Osteoblast (primary cell): ENCODE results near the gene MYLK4. TPM values are rescaled to one million over a fixed set of nuclear protein-coding genes. Genes with fewer than 3 reads are reported as not detected.

Source experiments
- DNase-seq: peaks from one replicate; pipeline ENCODE4 v3.0.0; 2011; ENCODE audit warnings: low spot score, mixed read lengths; ENCODE audit not compliant: insufficient read length; ENCODE audit errors: missing footprints
- H2AFZ ChIP-seq: 2 replicates; pipeline ENCODE4 v1.6.0; 2011; ENCODE audit warnings: mild to moderate bottlenecking, low read length
- H3K27ac ChIP-seq: 2 replicates; pipeline ENCODE4 v1.5.1; 2011; ENCODE audit warnings: mild to moderate bottlenecking, low read depth, low read length, moderate library complexity
- H3K27me3 ChIP-seq: 2 replicates; pipeline ENCODE4 v1.6.0; 2012; ENCODE audit warnings: mild to moderate bottlenecking, control low read depth, inconsistent platforms, low read length, moderate library complexity; ENCODE audit not compliant: insufficient read depth
- H3K36me3 ChIP-seq: 2 replicates; pipeline ENCODE4 v1.5.1; 2011; ENCODE audit warnings: mild to moderate bottlenecking, low read length, control low read depth, moderate library complexity; ENCODE audit not compliant: insufficient read depth
- H3K4me1 ChIP-seq: 2 replicates; pipeline ENCODE4 v1.5.1; 2011; ENCODE audit warnings: mild to moderate bottlenecking, low read length, control low read depth, moderate library complexity; ENCODE audit not compliant: insufficient read depth
- H3K4me2 ChIP-seq: 2 replicates; pipeline ENCODE4 v1.6.0; 2011; ENCODE audit warnings: mild to moderate bottlenecking, low read length; ENCODE audit not compliant: insufficient read depth
- H3K4me3 ChIP-seq: fragments of 200-600 bp; sonication (generic); 3 replicates; pipeline ENCODE4 v1.5.1; 2012; ENCODE audit warnings: mild to moderate bottlenecking, low read length, inconsistent platforms; ENCODE audit not compliant: insufficient read depth
- H3K79me2 ChIP-seq: 2 replicates; pipeline ENCODE4 v1.6.0; 2012; ENCODE audit warnings: mild to moderate bottlenecking, low read length, control low read depth, inconsistent platforms; ENCODE audit not compliant: insufficient read depth
- H3K9me3 ChIP-seq: 2 replicates; pipeline ENCODE4 v1.5.1; 2011; ENCODE audit warnings: low read depth, low read length, control low read depth
- H4K20me1 ChIP-seq: 2 replicates; pipeline ENCODE4 v1.6.0; 2012; ENCODE audit warnings: mild to moderate bottlenecking, low read length, control low read depth; ENCODE audit not compliant: insufficient read depth
- total RNA-seq: library from RNA; depleted of rRNA; stranded (reverse); fragments of >200 nt; gene quantifications from 2 replicates; pipeline ENCODE4 v1.2.3, GENCODE V29; 2012
- TF ChIP-seq, protein P1 (sequence below): IDR thresholded peaks from 2 replicates; pipeline ENCODE4 v1.5.1; 2011; ENCODE audit warnings: mild to moderate bottlenecking, low read depth, low read length, moderate library complexity; ENCODE audit errors: extremely low read depth

Gene MYLK4
- total RNA-seq, 1 donor: 0.36 TPM

DNA sequence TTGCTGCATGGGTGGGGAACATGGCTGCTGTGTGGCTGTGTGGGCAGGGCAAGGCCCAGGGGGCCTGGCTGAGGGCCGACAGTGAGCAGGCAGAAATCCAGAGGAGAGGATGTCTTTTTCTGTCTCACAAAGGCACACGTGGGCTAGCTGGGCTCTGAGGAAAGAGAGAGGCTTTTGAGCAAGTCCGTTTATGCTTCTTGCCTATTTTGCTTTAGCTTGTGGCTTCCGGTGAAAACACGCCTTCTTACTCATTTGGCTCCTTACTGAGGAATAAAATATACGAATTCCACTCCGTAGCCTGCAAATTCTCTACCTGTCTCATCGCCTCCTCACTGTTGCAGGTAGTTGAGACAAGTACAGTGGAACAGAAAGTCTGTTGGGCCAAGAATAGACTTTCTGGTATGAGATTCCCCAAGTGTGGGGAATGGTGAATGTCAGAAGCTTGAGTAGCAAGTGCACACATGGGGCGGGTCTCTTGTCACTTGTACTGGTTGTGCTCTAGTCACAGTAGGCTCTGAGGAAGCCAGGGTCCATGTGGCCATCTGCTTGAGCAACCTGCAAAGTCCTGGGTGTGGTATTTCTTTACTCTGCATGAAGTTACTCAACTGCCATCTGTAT lies 42.9 kb upstream of the MYLK4 start:
- no peak for DNase-seq
- H3K79me2 ChIP-seq: no peaks in the 10 kb centered on the region
- H3K9me3 ChIP-seq: no peaks in the 10 kb centered on the region
- no peak overlapping the region for H3K4me3 ChIP-seq
- H3K4me2 ChIP-seq: no peak overlapping the region
- no peak overlapping the region for H2AFZ ChIP-seq
- H4K20me1 ChIP-seq: no peaks in the 10 kb centered on the region
- TF ChIP-seq, protein P1, sequence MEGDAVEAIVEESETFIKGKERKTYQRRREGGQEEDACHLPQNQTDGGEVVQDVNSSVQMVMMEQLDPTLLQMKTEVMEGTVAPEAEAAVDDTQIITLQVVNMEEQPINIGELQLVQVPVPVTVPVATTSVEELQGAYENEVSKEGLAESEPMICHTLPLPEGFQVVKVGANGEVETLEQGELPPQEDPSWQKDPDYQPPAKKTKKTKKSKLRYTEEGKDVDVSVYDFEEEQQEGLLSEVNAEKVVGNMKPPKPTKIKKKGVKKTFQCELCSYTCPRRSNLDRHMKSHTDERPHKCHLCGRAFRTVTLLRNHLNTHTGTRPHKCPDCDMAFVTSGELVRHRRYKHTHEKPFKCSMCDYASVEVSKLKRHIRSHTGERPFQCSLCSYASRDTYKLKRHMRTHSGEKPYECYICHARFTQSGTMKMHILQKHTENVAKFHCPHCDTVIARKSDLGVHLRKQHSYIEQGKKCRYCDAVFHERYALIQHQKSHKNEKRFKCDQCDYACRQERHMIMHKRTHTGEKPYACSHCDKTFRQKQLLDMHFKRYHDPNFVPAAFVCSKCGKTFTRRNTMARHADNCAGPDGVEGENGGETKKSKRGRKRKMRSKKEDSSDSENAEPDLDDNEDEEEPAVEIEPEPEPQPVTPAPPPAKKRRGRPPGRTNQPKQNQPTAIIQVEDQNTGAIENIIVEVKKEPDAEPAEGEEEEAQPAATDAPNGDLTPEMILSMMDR: no peak
- H3K27ac ChIP-seq: no peak overlapping the region
- H3K4me1 ChIP-seq: peaks cover 31% of the 10 kb centered on the region
- no peaks in the 10 kb centered on the region for H3K27me3 ChIP-seq
- no peaks in the 10 kb centered on the region for H3K36me3 ChIP-seq

DNA sequence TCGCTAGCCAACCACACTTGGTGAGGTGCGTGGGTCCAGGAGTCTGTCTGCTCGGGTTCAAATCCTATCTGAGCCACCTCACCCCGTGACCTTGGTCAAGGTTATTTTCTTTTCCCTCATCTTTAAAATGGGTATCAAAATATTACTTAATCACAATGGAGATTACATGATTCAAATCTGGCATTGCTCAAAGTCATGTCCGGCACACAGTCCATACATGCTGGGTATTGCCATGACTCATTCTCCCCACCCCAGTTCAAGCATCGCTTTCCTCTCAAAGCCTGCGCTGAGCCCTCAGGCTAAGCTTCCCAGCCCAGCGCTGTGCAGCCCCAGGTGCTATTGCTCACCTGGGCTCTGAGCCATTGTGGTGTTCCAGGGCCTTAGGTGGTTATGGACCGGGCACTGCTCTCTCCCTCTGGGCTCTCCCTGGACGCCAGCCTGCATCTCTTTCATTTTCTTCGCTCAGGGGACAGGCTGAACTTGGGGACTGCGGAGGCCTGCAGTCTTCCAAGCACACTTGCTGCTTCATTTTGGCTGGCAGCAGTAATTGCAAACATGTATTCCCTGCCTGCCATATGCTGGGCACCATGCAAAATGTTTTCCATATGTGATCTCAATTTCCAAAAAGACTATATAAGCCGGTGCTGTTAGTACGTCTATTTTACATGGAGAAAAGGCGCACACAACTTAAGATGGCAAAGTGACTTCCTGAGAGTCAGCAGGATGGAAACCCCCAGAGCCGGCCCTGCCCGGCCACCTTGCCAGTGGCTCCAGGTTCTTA lies 41.8 kb upstream of the MYLK4 start:
- no peaks in the 10 kb centered on the region for H3K27me3 ChIP-seq
- peaks cover 31% of the 10 kb centered on the region for H3K4me1 ChIP-seq
- no peak overlapping the region for H3K27ac ChIP-seq
- H2AFZ ChIP-seq: no peak overlapping the region
- TF ChIP-seq, protein P1: no peak
- H3K4me2 ChIP-seq: no peak overlapping the region
- no peaks in the 10 kb centered on the region for H3K9me3 ChIP-seq
- peaks cover 4% of the 10 kb centered on the region for H3K36me3 ChIP-seq
- H3K79me2 ChIP-seq: peaks cover 5% of the 10 kb centered on the region
- no peak for DNase-seq
- H3K4me3 ChIP-seq: no peak overlapping the region
- H4K20me1 ChIP-seq: no peaks in the 10 kb centered on the region

DNA sequence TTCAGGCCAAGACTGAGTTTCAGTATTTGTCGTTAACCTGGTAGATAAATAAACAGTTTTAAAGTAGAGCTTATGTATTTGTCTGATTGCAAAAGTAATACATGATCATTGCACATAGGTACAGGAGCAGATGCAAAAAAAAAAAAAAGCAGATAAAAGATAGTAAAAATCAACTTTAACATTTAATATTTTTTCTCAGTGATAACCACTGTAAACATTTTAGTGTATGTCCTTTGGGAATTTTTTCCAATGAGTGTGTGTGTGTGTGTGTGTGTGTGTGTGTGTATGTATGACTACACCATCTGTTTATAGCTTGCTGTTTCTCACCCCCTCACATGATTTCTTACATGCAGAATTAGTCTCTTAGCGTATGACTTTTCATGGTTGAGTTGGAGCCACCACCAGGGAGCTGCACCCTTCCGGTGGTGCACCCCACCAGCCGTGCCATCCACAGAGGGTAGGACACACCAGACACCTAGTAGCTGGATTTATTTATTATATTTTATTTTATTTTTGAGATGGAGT lies 40.8 kb upstream of the MYLK4 start:
- DNase-seq: no peak
- H3K27ac ChIP-seq: peak overlapping the region; percentile 91
- no peaks in the 10 kb centered on the region for H4K20me1 ChIP-seq
- H3K4me1 ChIP-seq: peaks cover 31% of the 10 kb centered on the region
- H3K9me3 ChIP-seq: no peaks in the 10 kb centered on the region
- peaks cover 10% of the 10 kb centered on the region for H3K79me2 ChIP-seq
- TF ChIP-seq, protein P1: no peak
- no peak overlapping the region for H3K4me3 ChIP-seq
- H3K36me3 ChIP-seq: peaks cover 5% of the 10 kb centered on the region
- peak overlapping the region; percentile 52 for H3K4me2 ChIP-seq
- no peaks in the 10 kb centered on the region for H3K27me3 ChIP-seq
- H2AFZ ChIP-seq: no peak overlapping the region
